Muscle layer of duodenum (tissue), 2 donors: ENCODE results near the gene APOL2.
A peak's percentile ranks its signal among the peaks of the same experiment; 100 is the strongest.
"Not testable (repeated sequence)": the region's sequence is repeated elsewhere in the genome, so short reads cannot be mapped to it uniquely, and the experiment has no call there.

Experiments
- H3K27ac ChIP-seq: one replicate; pipeline ENCODE4 v1.7.0; 2013; ENCODE audit warnings: mild to moderate bottlenecking, low read length
- H3K27me3 ChIP-seq: one replicate; pipeline ENCODE4 v1.7.0; 2013; ENCODE audit warnings: low read depth, mild to moderate bottlenecking, control low read depth, low read length
- H3K36me3 ChIP-seq, 2 donors: one replicate each; pipeline ENCODE4 v1.7.0; 2013; ENCODE audit warnings: low read length in 2 of 2, control low read depth in 1 of 2, mild to moderate bottlenecking in 1 of 2; ENCODE audit not compliant: insufficient read depth in 2 of 2, control insufficient read depth in 1 of 2
- H3K4me1 ChIP-seq, 2 donors: one replicate each; pipeline ENCODE4 v1.7.0; 2013; ENCODE audit warnings: low read length in 2 of 2, mild to moderate bottlenecking in 2 of 2, control low read depth in 1 of 2, moderate library complexity in 1 of 2; ENCODE audit not compliant: insufficient read depth in 2 of 2, control insufficient read depth in 1 of 2
- H3K4me3 ChIP-seq, 2 donors: one replicate each; pipeline ENCODE4 v1.7.0; 2013; ENCODE audit warnings: low read length in 2 of 2, low read depth in 1 of 2, mild to moderate bottlenecking in 1 of 2
- H3K9me3 ChIP-seq, 2 donors: one replicate each; pipeline ENCODE4 v1.7.0; 2013; ENCODE audit warnings: low read length in 2 of 2, control low read depth in 1 of 2, mild to moderate bottlenecking in 1 of 2; ENCODE audit not compliant: control insufficient read depth in 1 of 2
- donor health status: healthy.

The APOL2 gene

GRCh38 chr22:36202906-36203305, 36.4 kb downstream of the APOL2 start:
- H3K4me1 ChIP-seq = peaks cover 4 to 13% of the 10 kb centered on the region in 2 donors
- H3K9me3 ChIP-seq, H3K27ac ChIP-seq, H3K36me3 ChIP-seq, H3K27me3 ChIP-seq, H3K4me3 ChIP-seq: not testable (repeated sequence)

GRCh38 chr22:36201630-36202319, 37.6 kb downstream of the APOL2 start, which contains the start of gene APOL4:
Gene APOL4, minus strand, starts transcription at chr22:36201809. Its CDS starts 75 bp downstream, at chr22:36201734.
- peak within 1 kb of the TSS; percentile 36 to 39 for H3K4me3 ChIP-seq

DNA sequence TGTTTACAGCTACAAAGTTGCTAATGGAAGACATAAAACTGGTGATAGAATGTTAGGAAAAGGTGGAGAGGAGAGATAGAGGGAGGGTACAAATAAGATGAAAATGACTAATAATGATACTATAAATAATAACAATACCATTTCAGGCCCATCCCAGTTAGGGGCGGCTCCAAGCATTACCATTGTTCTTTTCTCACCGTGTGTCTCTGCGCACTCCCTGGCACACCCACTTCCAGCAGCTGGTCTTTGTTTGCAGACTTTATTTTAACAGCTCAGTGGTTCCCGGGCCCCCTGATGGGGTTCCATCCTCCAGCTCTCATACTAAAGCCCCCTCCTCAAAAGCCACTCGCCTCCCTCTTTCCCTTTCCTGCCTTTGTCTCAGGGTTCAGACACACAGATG, 38.3 kb downstream of the APOL2 start:
- peak overlapping the region; percentile 36 to 39 for H3K4me3 ChIP-seq
- not testable (repeated sequence) for H3K27me3 ChIP-seq, H3K9me3 ChIP-seq, H3K36me3 ChIP-seq
- peaks cover 6 to 25% of the 10 kb centered on the region in 2 donors for H3K4me1 ChIP-seq
- H3K27ac ChIP-seq = peak overlapping the region; percentile 45

More at GRCh38 chr22:36201630-36202319, 37.6 kb downstream of the APOL2 start, which contains the start of gene APOL4:
- no peaks in the 10 kb centered on the region for H3K36me3 ChIP-seq
- H3K27ac ChIP-seq = peak within 1 kb of the TSS; percentile 45
- no peaks in the 10 kb centered on the region for H3K27me3 ChIP-seq
- peaks cover 6 to 23% of the 10 kb centered on the region in 2 donors for H3K4me1 ChIP-seq
- H3K9me3 ChIP-seq = no peaks in the 10 kb centered on the region

GRCh38 chr22:36199001-36199551, 40.3 kb downstream of the APOL2 start:
- no peak overlapping the region for H3K27ac ChIP-seq
- no peaks in the 10 kb centered on the region for H3K9me3 ChIP-seq
- H3K4me1 ChIP-seq = peaks cover 6 to 30% of the 10 kb centered on the region in 2 donors
- no peaks in the 10 kb centered on the region for H3K36me3 ChIP-seq
- no peaks in the 10 kb centered on the region for H3K27me3 ChIP-seq
- H3K4me3 ChIP-seq = no peak overlapping the region

GRCh38 chr22:36198536-36198935, 40.8 kb downstream of the APOL2 start:
- Histone ChIP-seq H3K9me3 (no peaks in the 10 kb centered on the region), H3K27ac (no peak overlapping the region), H3K36me3 (no peaks in the 10 kb centered on the region), H3K4me1 (peaks cover 6 to 30% of the 10 kb centered on the region in 2 donors), H3K27me3 (no peaks in the 10 kb centered on the region), H3K4me3 (no peak overlapping the region)

DNA sequence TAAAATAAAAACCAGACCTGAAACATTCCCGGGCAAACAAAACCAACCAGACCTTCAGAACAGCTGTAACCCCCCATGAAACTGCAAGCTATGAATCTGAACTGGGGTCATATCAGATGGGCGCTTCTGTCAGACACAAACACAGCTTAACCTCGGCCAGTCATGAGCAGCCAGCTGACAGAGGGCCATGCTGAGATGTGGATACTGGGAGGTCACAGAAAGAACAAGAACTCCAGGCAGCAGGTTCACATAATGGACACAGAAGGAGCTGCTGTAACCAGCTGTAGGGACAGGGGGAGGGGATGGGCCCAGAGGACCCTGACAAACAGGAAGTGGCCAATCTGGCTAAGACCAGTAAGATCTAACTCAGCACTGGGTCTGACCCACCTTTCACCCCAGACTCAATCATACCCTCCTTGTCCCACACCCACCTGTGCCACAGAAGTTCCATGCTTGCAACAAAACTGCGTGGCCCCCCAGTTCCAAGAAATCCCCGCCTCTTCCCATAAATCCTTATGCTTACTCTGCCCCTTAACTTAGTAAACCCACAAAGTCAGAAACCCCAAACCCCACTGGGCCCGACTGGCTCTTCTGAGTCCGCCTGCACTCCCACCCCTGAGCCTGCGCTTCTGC, 41.7 kb downstream of the APOL2 start:
- H3K27me3 ChIP-seq = no peaks in the 10 kb centered on the region
- no peaks in the 10 kb centered on the region for H3K36me3 ChIP-seq

DNA sequence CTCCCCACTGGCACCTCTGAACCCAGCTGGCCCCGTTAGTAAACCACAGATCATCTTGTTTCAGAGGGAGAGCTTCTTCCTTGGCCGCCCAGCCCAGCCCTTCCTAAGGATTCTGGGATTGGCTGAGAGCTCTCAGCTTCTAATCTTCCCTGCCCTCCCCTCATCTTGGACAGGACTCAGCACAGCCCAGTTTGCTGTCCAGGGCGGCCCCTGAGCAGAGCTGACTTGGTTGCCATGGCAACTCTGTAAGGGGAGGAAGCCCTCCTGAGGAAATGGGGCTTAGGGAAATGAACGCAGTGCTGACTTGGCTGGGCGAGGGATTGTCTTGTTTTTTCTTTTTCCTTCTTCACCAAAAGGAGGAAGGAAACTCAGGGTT, 42.3 kb downstream of the APOL2 start:
- H3K27me3 ChIP-seq = no peaks in the 10 kb centered on the region
- H3K27ac ChIP-seq = peak overlapping the region; percentile 23
- H3K36me3 ChIP-seq = no peaks in the 10 kb centered on the region
- no peaks in the 10 kb centered on the region for H3K9me3 ChIP-seq
- peaks cover 6 to 28% of the 10 kb centered on the region in 2 donors for H3K4me1 ChIP-seq
- H3K4me3 ChIP-seq = no peak overlapping the region

More for the DNA sequence above, 41.7 kb downstream of the APOL2 start:
- H3K9me3 ChIP-seq = no peaks in the 10 kb centered on the region
- no peak overlapping the region for H3K27ac ChIP-seq
- peaks cover 6 to 30% of the 10 kb centered on the region in 2 donors for H3K4me1 ChIP-seq
- no peak overlapping the region for H3K4me3 ChIP-seq

DNA sequence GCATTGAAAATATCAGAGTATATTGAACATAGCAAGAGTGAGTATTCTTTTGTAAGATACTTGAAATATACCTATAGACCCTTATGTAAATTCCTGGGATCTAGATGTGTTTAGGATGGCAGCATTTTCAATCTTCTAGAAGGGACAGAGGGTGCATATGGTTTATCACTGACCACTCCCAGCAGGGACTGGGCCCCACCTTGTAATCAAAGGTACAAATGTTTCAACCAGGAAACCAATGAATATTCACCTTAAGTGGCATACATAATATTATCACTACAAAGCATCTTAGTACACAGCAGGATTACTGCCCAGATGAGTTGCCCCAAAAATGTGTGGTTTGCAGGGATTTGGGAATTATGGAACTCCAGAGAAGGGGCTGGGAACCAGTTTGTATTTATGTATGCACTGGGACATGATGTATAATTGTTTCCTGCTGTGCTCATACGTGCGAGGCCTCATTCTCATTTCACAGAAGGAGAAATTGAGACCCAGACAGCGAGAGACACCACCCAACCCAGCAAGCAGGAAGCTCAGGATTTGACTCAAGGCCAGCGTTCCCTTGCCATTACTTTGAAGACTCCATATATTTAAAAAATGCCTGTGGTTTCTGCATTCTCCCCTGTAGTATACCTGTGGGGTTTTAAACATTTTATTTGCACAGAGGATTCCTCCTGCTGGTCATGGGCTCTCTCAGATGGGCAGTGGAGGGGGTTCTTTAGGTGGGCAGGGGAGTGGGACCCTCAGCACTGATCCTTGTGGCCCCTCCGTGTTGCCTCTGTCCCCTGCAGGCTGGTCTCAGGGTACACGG, 42.9 kb downstream of the APOL2 start:
- Histone ChIP-seq H3K4me3 (no peak overlapping the region), H3K9me3 (no peaks in the 10 kb centered on the region), H3K27ac (peak overlapping the region; percentile 23), H3K36me3 (no peaks in the 10 kb centered on the region), H3K27me3 (no peaks in the 10 kb centered on the region), H3K4me1 (peaks cover 6 to 24% of the 10 kb centered on the region in 2 donors)

- Histone ChIP-seq H3K27me3 (no peaks in the 10 kb centered on the region), H3K4me3 (no peak overlapping the region), H3K27ac (no peak overlapping the region), H3K4me1 (peaks cover 6 to 27% of the 10 kb centered on the region in 2 donors), H3K36me3 (no peaks in the 10 kb centered on the region), H3K9me3 (no peaks in the 10 kb centered on the region)
These were observed 44.4 kb downstream of the APOL2 start for GRCh38 chr22:36194971-36195370.

DNA sequence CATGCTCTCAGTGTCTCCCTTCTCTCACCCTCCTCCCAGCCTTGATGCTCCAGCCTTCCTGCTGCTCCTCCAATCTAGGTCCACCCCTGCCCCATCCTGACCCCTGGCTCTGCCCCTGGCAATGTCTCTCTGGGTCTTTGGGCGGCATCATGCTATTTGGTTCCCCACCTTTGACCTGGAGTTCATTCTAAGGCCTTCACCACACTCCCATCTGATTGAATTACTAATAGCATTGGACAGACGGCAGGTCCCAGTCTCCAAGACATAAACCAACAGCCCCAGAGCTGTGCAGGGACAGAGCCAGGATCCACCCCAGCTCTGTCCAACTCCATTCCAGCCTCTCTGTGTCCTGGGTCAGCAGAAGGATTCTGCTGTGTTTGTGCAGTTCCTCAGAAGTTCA, 44.9 kb downstream of the APOL2 start:
- Histone ChIP-seq H3K9me3 (no peaks in the 10 kb centered on the region), H3K4me3 (no peak overlapping the region), H3K27me3 (no peaks in the 10 kb centered on the region), H3K36me3 (no peaks in the 10 kb centered on the region), H3K27ac (no peak overlapping the region), H3K4me1 (peaks cover 6 to 27% of the 10 kb centered on the region in 2 donors)

GRCh38 chr22:36193577-36193976, 45.8 kb downstream of the APOL2 start:
- no peaks in the 10 kb centered on the region for H3K36me3 ChIP-seq
- H3K4me1 ChIP-seq = peaks cover 6 to 27% of the 10 kb centered on the region in 2 donors
- H3K27ac ChIP-seq = no peak overlapping the region
- H3K9me3 ChIP-seq = no peaks in the 10 kb centered on the region
- no peaks in the 10 kb centered on the region for H3K27me3 ChIP-seq
- H3K4me3 ChIP-seq = no peak overlapping the region
